ENCODE results near the gene LPIN2. TPM values are rescaled to one million over a fixed set of nuclear protein-coding genes. Genes with fewer than 3 reads are reported as not detected.
"Not testable (repeated sequence)": the region's sequence is repeated elsewhere in the genome, so short reads cannot be mapped to it uniquely, and the experiment has no call there.

The LPIN2 gene
- total RNA-seq, 1 donor from 2014 or later = 9.9 TPM

- ATAC-seq = no peak
- DNase-seq (ENCODE audit: missing footprints) = no peak
- intact Hi-C loops (cut with DNase I) = no loop called here
These were observed 35.9 kb upstream of the LPIN2 start for GRCh38 chr18:3048820-3049349.

DNA sequence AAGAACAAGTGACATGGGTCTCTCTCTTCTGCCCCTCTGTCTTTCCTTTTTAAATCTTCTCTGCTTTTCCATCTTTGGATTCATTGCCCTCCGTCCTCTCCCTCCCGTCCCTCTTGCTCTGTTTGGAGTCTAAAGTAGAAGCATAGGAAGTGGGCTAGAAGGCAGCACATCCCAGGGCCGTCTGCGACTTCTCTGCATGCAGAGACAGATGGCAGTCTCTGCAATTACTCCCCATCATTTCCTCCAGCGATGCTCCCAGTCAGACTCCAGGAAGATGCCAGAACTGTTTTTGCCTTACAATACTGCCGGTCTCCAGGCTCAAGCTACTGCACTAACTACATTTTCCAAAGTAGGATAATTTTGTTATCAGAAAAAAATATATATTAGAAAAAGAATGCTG lies 35.2 kb upstream of the LPIN2 start:
- no peak for ATAC-seq
- intact Hi-C loops (cut with DNase I) = no loop called here

DNA sequence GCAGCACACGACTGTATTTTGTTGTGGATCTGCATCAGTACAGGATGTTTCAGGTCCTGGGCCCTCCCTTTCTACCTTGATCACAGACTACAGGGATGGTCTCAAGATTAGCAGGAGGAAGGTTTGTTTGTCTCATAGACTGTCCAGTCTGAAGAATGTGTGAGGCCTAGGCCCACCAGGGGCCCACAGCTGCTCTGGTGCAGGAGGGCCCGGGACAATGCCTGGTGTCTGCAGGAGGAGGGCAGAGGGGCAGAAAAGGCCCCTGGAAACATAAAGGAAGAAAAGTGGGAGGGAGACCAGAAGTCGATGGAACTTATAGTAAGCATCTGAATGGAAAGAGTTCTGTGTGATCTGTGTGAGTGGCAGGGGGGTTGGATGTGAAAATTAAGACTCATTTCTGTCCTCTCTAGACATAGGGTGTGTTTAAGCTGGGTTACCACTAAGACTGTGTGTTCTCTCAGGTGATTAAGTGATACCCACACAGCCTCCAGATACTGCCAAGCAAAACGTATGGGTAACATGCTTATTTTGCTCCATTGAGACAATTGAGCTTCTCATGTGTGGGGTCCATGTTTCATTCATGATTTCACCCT lies 33.4 kb upstream of the LPIN2 start:
- intact Hi-C loops (cut with DNase I) = no loop called here
- ATAC-seq = no peak

More for the DNA sequence above, 35.2 kb upstream of the LPIN2 start:
- DNase-seq (ENCODE audit: missing footprints) = no peak

GRCh38 chr18:3044931-3045698 lies 32.2 kb upstream of the LPIN2 start:
- no peak for DNase-seq (ENCODE audit: missing footprints)
- intact Hi-C loops (cut with DNase I) = no loop called here
- ATAC-seq = peak; percentile 46

More for the DNA sequence above, 33.4 kb upstream of the LPIN2 start:
- DNase-seq (ENCODE audit: missing footprints) = no peak

- intact Hi-C loops (cut with DNase I) = no loop called here
- ATAC-seq = no peak
- DNase-seq (ENCODE audit: missing footprints) = no peak
These were observed 29.4 kb upstream of the LPIN2 start for GRCh38 chr18:3042379-3042778.

- DNase-seq (ENCODE audit: missing footprints) (no peak), ATAC-seq (no peak)
These were observed 28.9 kb upstream of the LPIN2 start for GRCh38 chr18:3041843-3042242.

DNA sequence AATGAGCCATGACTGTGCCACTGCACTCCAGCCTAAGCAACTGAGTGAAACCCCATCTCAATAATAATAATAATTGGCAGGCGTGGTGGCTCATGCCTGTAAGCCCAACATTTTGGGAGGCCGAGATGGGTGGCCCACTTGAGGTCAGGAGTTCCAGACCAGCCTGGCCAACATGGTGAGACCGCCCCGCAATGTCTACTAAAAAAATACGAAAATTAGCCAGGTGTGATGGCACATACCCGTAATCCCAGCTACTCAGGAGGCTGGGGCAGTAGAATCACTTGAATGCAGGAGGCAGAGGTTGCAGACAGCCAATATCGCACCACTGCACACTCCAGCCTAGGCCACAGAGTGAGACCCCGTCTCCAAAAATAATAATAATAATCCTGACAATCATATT lies 27.9 kb upstream of the LPIN2 start:
- no peak for ATAC-seq
- DNase-seq (ENCODE audit: missing footprints) = no peak
- intact Hi-C loops (cut with DNase I) = no loop called here

More at GRCh38 chr18:3041843-3042242, 28.9 kb upstream of the LPIN2 start:
- intact Hi-C loops (cut with DNase I) = no loop called here

DNA sequence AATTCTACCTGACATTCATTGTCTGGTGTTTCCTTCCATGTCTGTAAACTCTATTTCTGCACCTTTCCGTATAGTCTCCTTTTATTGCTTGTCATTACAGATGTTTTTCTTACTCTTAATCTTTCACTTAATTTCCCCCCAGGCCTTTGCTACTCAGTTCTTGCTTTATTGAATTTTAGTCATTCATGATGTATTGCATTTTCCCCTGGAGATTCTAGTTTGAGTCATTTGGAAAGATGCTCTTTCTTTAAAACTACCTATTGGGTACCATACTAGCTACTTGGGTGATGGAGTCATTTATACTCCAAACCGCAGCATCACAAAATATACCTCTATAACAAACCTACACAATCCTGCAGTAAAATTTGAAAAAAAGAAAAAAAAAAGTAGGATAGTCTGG lies 27.2 kb upstream of the LPIN2 start:
- ATAC-seq (no peak), DNase-seq (ENCODE audit: missing footprints) (no peak)
- intact Hi-C loops (cut with DNase I) = no loop called here

- intact Hi-C loops (cut with DNase I) = no loop called here
- DNase-seq (ENCODE audit: missing footprints) (no peak), ATAC-seq (peak; percentile 48)
These were observed 24.5 kb upstream of the LPIN2 start for GRCh38 chr18:3037423-3037915.

GRCh38 chr18:3036108-3036507 lies 23.2 kb upstream of the LPIN2 start:
- intact Hi-C loops (cut with DNase I) = no loop called here
- ATAC-seq (no peak), DNase-seq (ENCODE audit: missing footprints) (no peak)

DNA sequence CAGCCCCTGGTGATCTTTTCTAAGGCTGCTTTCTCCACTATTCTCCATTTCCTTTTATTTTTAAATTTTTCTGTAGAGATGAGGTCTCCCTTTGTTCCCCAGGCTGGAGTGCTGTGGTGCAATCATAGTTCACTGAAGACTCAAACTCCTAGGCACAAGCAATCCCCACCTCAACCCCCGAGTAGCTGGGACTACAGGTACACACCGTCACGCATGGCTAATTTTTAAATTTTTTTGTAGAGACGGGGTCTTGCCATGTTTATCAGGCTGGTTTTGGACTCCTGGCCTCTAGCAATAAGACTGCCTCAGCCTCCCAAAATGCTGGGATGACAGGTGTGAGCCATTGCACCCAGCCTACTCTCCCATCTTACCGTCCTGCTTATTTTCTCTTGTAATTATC lies 22.7 kb upstream of the LPIN2 start:
- ATAC-seq = no peak
- intact Hi-C loops (cut with DNase I) = no loop called here

GRCh38 chr18:3032721-3033120 lies 19.8 kb upstream of the LPIN2 start:
- DNase-seq (ENCODE audit: missing footprints) = no peak
- no peak for ATAC-seq
- intact Hi-C loops (cut with DNase I) = no loop called here

More for the DNA sequence above, 22.7 kb upstream of the LPIN2 start:
- DNase-seq (ENCODE audit: missing footprints) = no peak

DNA sequence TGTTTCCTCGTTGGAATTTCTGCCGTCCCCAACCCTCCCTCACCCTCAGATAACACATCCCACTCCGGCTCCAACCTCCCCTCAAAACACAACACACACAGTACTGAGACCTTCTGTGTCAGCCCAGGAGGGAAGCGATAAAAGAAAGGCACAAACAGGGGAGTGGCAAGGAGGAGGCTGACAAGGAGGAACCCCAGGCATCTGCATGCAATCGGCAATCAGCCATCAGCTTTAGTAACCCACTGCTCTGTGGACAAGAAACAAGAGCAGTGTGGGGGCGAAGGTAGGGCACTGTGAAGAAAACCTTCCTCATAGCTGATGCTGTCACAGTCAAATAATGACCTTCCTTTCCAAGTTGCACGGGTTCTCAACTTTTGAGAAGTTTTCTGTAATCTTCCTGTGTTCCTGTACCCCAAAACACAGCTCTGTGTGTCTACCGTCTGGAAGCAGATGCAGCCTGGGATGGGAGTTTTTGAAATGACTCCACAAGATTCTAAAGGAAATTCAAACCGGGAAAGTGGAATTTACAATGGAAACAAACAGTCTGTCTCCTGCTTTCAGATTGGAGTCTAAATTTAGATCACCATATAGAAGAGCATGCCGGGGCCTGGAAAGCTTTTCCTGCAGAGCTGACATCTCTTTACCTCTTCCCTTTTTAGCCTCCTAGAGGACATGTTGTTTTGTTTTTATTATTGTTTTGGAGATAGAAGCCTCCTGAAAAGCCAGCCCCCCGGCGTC lies 16.4 kb upstream of the LPIN2 start:
- DNase-seq (ENCODE audit: missing footprints) (no peak), ATAC-seq (peak; percentile 69)
- intact Hi-C loops (cut with DNase I) = no loop called here

- intact Hi-C loops (cut with DNase I); ATAC-seq: not testable (repeated sequence)
These were observed 15.2 kb upstream of the LPIN2 start for GRCh38 chr18:3028115-3028514.

DNA sequence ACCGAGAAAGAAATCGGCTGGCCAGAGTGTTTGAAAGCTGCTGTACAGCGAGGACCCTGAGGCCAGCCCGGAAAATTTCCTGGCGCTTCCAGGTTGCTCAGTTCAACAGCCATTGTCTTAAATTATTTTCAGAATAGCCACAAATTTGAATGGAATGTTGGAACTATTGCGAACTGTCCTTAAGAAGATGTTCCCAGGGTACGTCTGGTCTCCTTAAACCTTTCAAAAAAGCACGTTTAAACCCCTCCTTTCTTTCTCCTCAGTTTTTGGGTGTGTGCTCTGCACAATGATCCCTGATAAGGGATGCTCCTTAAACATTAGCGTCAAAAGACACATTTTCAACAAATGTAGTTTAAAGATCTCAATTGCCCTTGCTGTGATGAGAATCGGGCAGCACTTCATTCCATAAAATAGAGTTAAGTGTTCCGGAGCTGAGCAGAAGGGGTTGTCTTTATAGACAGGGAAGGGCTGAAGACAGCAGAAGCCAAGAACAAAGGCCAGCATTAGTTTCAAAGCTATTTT lies 14.5 kb upstream of the LPIN2 start:
- ATAC-seq (no peak), DNase-seq (ENCODE audit: missing footprints) (no peak)
- intact Hi-C loops (cut with DNase I) = no loop called here

More at GRCh38 chr18:3028115-3028514, 15.2 kb upstream of the LPIN2 start:
- not testable (repeated sequence) for DNase-seq (ENCODE audit: missing footprints)

- DNase-seq (ENCODE audit: missing footprints) = no peak
- ATAC-seq = no peak
- intact Hi-C loops (cut with DNase I) = no loop called here
These were observed 12.6 kb upstream of the LPIN2 start for GRCh38 chr18:3025544-3025943.

DNA sequence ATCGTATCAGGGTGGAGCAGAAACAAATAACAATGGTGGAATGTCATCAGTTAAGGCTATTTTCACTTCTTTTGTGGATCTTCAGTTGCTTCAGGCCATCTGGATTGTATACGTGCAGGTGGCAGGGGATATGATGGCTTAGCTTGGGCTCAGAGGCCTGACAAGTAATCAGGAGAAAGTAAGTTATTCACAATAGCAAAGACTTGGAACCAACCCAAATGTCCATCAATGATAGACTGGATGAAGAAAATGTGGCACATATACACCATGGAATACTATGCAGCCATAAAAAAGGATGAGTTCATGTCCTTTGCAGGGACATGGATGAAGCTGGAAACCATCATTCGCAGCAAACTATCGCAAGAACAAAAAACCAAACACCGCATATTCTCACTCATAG lies 10.7 kb upstream of the LPIN2 start:
- ATAC-seq; intact Hi-C loops (cut with DNase I); DNase-seq (ENCODE audit: missing footprints): not testable (repeated sequence)

- ATAC-seq = no peak
- intact Hi-C loops (cut with DNase I) = no loop called here
These were observed 3.8 kb upstream of the LPIN2 start for GRCh38 chr18:3016585-3017297.

DNA sequence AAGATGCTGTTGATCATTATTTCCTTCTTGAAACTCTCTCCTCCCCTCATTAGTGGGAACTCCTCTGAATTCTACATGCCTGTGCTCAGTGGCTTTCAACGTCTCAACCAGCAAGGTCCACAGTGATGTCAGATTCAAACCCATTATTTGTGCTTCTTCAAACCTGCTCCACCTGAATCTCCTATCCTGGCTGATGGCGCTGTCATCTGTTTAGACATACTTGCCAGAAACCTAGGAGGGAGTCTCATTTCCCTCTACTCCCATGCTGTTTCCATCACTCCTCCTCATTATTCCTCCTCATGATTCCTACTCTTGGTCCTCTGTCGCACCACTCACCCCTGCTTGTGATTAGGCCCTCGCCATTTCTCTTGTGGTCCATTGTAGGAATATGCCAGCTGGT lies 2.9 kb upstream of the LPIN2 start:
- intact Hi-C loops (cut with DNase I) = no loop called here
- DNase-seq (ENCODE audit: missing footprints) = no peak
- no peak for ATAC-seq

More at GRCh38 chr18:3016585-3017297, 3.8 kb upstream of the LPIN2 start:
- DNase-seq (ENCODE audit: missing footprints) = no peak
